Measurements from ENCODE around the gene SERPINA10.

DNA sequence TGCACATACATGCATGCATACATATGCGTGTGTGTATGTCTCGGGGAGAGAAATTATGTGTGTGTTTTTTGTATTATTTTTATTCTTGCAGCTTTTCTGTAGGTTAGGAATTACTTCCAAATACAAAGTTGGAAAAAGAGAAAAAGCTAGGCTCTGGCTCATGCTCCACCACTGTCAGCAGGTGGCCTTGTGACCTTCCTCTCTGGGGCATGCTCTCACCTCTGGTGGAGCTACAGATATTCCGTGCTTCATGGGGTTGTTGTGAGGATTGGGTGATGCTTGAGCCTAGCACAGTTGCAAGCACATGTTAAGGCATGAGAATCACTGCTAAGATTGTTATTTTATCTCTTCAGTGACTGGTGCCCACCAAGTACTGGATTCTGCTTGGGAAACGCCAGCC, 36.8 kb upstream of the SERPINA10 start:
- TF ChIP-seq, protein P1, sequence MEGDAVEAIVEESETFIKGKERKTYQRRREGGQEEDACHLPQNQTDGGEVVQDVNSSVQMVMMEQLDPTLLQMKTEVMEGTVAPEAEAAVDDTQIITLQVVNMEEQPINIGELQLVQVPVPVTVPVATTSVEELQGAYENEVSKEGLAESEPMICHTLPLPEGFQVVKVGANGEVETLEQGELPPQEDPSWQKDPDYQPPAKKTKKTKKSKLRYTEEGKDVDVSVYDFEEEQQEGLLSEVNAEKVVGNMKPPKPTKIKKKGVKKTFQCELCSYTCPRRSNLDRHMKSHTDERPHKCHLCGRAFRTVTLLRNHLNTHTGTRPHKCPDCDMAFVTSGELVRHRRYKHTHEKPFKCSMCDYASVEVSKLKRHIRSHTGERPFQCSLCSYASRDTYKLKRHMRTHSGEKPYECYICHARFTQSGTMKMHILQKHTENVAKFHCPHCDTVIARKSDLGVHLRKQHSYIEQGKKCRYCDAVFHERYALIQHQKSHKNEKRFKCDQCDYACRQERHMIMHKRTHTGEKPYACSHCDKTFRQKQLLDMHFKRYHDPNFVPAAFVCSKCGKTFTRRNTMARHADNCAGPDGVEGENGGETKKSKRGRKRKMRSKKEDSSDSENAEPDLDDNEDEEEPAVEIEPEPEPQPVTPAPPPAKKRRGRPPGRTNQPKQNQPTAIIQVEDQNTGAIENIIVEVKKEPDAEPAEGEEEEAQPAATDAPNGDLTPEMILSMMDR (IDR thresholded peaks at IDR 0.05): no peak
- no peak for TF ChIP-seq POLR2A (IDR thresholded peaks at IDR 0.05)
- no peak for TF ChIP-seq EP300 (IDR thresholded peaks at IDR 0.05)

Data from gastroesophageal sphincter (tissue), 3 donors.